Transverse colon (tissue), 3 donors: ENCODE data around the gene CPVL.

Source experiments
- POLR2A ChIP-seq: fragments of 450-650 bp; IDR thresholded peaks from one replicate; pipeline ENCODE4 v1.6.1; 2016; ENCODE audit warnings: antibody characterized with exemption, mild to moderate bottlenecking, moderate library complexity
- TF ChIP-seq, protein P1 (sequence below), 5 experiments: fragments of 200-600 bp in 3 of 5; fragments of 450-650 bp in 2 of 5; sonication (generic) in 3 of 5; IDR thresholded peaks; 1 replicate in 2 of 5; 2 replicates in 3 of 5; pipeline ENCODE4 v1.5.1; 2016 to 2017; ENCODE audit warnings: antibody characterized with exemption in 5 of 5, inconsistent platforms in 3 of 5, mild to moderate bottlenecking in 2 of 5, moderate library complexity in 1 of 5

DNA sequence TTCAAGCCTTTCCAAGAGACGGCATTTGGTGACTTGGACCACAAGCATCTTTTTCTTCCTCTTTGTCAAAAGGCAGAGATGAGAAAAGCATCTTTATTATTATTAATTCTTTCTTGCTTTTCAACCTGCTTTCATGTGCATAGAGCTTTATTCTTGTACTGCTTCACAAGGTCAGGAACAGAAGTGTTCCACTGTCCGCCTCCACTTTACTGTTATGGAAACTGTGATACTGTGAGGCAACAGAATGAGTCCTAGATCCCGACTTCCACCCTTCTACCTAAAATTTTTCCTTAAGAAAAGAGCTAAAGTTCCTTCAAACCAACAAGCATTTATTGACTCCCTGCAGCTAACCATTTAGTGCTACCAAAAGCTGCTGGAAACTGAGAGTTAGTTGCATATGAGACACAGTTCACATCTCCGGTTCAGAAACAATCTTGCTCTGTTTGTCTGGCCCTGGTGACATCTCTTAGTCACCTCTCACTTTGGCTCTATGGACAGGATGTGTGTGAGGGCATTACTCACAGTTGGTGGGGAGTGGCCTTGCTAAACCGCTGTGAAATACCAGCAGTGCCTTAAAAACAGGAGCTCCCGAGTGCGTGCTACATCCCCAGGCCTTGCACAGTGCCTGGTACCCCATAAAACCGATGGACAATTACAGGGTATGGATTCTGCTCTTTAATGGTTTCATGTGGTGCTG lies 111.1 kb downstream of the CPVL start:
- no peak for TF ChIP-seq POLR2A
- TF ChIP-seq, protein P1, sequence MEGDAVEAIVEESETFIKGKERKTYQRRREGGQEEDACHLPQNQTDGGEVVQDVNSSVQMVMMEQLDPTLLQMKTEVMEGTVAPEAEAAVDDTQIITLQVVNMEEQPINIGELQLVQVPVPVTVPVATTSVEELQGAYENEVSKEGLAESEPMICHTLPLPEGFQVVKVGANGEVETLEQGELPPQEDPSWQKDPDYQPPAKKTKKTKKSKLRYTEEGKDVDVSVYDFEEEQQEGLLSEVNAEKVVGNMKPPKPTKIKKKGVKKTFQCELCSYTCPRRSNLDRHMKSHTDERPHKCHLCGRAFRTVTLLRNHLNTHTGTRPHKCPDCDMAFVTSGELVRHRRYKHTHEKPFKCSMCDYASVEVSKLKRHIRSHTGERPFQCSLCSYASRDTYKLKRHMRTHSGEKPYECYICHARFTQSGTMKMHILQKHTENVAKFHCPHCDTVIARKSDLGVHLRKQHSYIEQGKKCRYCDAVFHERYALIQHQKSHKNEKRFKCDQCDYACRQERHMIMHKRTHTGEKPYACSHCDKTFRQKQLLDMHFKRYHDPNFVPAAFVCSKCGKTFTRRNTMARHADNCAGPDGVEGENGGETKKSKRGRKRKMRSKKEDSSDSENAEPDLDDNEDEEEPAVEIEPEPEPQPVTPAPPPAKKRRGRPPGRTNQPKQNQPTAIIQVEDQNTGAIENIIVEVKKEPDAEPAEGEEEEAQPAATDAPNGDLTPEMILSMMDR (IDR thresholded peaks at IDR 0.05) = no peak
